ENCODE measurements around the gene FNDC1.
"Not testable (repeated sequence)": the region's sequence is repeated elsewhere in the genome, so short reads cannot be mapped to it uniquely, and the experiment has no call there.

Gene FNDC1

DNA sequence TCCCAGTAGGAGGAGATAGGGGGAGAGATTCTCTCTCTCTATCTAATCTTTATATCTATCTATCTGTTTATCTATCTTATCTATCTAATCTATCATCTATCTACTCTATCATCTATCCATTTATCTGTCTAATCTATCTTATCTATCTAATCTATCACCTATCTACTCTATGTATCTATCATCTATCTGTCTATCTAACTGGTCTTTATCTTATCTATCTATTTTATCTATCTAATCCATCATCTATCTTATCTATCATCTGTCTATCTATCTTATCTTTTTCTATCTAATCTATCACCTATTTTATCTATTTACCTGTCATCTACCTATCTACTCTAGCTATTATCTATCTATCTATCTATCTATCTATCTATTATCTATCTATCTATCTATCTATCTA is 109.4 kb downstream of the FNDC1 start:
- Histone ChIP-seq H3K79me2 (ENCODE audit: control insufficient read depth, low read length) (no peaks in the 10 kb centered on the region), H3K4me1 (ENCODE audit: control insufficient read depth, low read length) (no peaks in the 10 kb centered on the region), H4K20me1 (ENCODE audit: control insufficient read depth, insufficient read depth, low read depth, low read length) (no peaks in the 10 kb centered on the region), H3K27me3 (ENCODE audit: control insufficient read depth, low read length) (no peaks in the 10 kb centered on the region), H3K4me3 (ENCODE audit: low read length) (no peak overlapping the region), H3K36me3 (ENCODE audit: control insufficient read depth, low read length) (no peaks in the 10 kb centered on the region), H3K9me3 (ENCODE audit: control insufficient read depth, insufficient read depth, low read length) (no peaks in the 10 kb centered on the region), H3K27ac (ENCODE audit: low read depth, low read length) (no peak overlapping the region), H3F3A (ENCODE audit: control insufficient read depth, insufficient read depth) (no peaks in the 10 kb centered on the region), H3K4me2 (ENCODE audit: low read length) (no peak overlapping the region), H3K9me2 (replicated peaks; ENCODE audit: control insufficient read depth, low read length) (no peaks in the 10 kb centered on the region)
- TF ChIP-seq CTCF (IDR thresholded peaks at IDR 0.05; ENCODE audit: low read depth, low read length, poor library complexity, severe bottlenecking): no peak
- no peak for TF ChIP-seq EZH2phosphoT487 (IDR thresholded peaks at IDR 0.05; ENCODE audit: borderline replicate concordance, low read length)

GRCh38 chr6:159279790-159280277 is 110.6 kb downstream of the FNDC1 start:
- Histone ChIP-seq H3K27ac (ENCODE audit: low read depth, low read length) (no peak overlapping the region), H3K4me2 (ENCODE audit: low read length) (no peak overlapping the region), H3K9me3 (ENCODE audit: control insufficient read depth, insufficient read depth, low read length) (no peaks in the 10 kb centered on the region), H4K20me1 (ENCODE audit: control insufficient read depth, insufficient read depth, low read depth, low read length) (no peaks in the 10 kb centered on the region), H3K4me3 (ENCODE audit: low read length) (no peak overlapping the region), H3K9me2 (replicated peaks; ENCODE audit: control insufficient read depth, low read length) (no peaks in the 10 kb centered on the region), H3F3A (ENCODE audit: control insufficient read depth, insufficient read depth) (no peaks in the 10 kb centered on the region), H3K79me2 (ENCODE audit: control insufficient read depth, low read length) (no peaks in the 10 kb centered on the region), H3K36me3 (ENCODE audit: control insufficient read depth, low read length) (no peaks in the 10 kb centered on the region), H3K4me1 (ENCODE audit: control insufficient read depth, low read length) (no peaks in the 10 kb centered on the region), H3K27me3 (ENCODE audit: control insufficient read depth, low read length) (no peaks in the 10 kb centered on the region)
- no peak for TF ChIP-seq EZH2phosphoT487 (IDR thresholded peaks at IDR 0.05; ENCODE audit: borderline replicate concordance, low read length)
- no peak for TF ChIP-seq CTCF (IDR thresholded peaks at IDR 0.05; ENCODE audit: low read depth, low read length, poor library complexity, severe bottlenecking)

- H3K9me3 ChIP-seq (ENCODE audit: control insufficient read depth, insufficient read depth, low read length): no peaks in the 10 kb centered on the region
- no peak overlapping the region for H3K27ac ChIP-seq (ENCODE audit: low read depth, low read length)
- no peaks in the 10 kb centered on the region for H3F3A ChIP-seq (ENCODE audit: control insufficient read depth, insufficient read depth)
- H3K4me2 ChIP-seq (ENCODE audit: low read length): no peak overlapping the region
- H3K27me3 ChIP-seq (ENCODE audit: control insufficient read depth, low read length): no peaks in the 10 kb centered on the region
- H4K20me1 ChIP-seq (ENCODE audit: control insufficient read depth, insufficient read depth, low read depth, low read length): no peaks in the 10 kb centered on the region
- no peaks in the 10 kb centered on the region for H3K79me2 ChIP-seq (ENCODE audit: control insufficient read depth, low read length)
- no peak overlapping the region for H3K4me3 ChIP-seq (ENCODE audit: low read length)
- no peaks in the 10 kb centered on the region for H3K36me3 ChIP-seq (ENCODE audit: control insufficient read depth, low read length)
- H3K4me1 ChIP-seq (ENCODE audit: control insufficient read depth, low read length): no peaks in the 10 kb centered on the region
- no peaks in the 10 kb centered on the region for H3K9me2 ChIP-seq (replicated peaks; ENCODE audit: control insufficient read depth, low read length)
- TF ChIP-seq EZH2phosphoT487 (IDR thresholded peaks at IDR 0.05; ENCODE audit: borderline replicate concordance, low read length): no peak
- TF ChIP-seq CTCF (IDR thresholded peaks at IDR 0.05; ENCODE audit: low read depth, low read length, poor library complexity, severe bottlenecking): no peak
Observed at GRCh38 chr6:159282421-159282820, 113.2 kb downstream of the FNDC1 start.

DNA sequence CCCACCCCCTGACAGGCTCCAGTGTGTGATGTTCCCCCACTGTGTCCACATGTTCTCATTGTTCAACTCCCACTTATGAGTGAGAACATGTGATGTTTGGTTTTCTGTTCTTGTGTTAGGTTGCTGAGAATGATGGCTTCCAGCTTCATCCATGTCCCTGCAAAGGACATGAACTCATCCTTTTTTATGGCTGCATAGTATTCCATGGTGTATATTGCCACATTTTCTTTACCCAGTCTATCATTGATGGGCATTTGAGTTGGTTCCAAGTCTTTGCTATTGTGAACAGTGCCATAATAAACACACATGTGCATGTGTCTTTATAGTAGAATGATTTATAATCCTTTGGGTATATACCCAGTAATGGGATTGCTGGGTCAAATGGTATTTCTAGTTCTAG is 115.5 kb downstream of the FNDC1 start:
- not testable (repeated sequence) for H3K79me2 ChIP-seq (ENCODE audit: control insufficient read depth, low read length); H3K4me1 ChIP-seq (ENCODE audit: control insufficient read depth, low read length); H3K4me2 ChIP-seq (ENCODE audit: low read length); H3K9me3 ChIP-seq (ENCODE audit: control insufficient read depth, insufficient read depth, low read length); H3K36me3 ChIP-seq (ENCODE audit: control insufficient read depth, low read length); H3K9me2 ChIP-seq (replicated peaks; ENCODE audit: control insufficient read depth, low read length); H3K4me3 ChIP-seq (ENCODE audit: low read length); H4K20me1 ChIP-seq (ENCODE audit: control insufficient read depth, insufficient read depth, low read depth, low read length); H3K27me3 ChIP-seq (ENCODE audit: control insufficient read depth, low read length); H3K27ac ChIP-seq (ENCODE audit: low read depth, low read length); H3F3A ChIP-seq (ENCODE audit: control insufficient read depth, insufficient read depth)
